ENCODE results near the gene FBXL14.

DNA sequence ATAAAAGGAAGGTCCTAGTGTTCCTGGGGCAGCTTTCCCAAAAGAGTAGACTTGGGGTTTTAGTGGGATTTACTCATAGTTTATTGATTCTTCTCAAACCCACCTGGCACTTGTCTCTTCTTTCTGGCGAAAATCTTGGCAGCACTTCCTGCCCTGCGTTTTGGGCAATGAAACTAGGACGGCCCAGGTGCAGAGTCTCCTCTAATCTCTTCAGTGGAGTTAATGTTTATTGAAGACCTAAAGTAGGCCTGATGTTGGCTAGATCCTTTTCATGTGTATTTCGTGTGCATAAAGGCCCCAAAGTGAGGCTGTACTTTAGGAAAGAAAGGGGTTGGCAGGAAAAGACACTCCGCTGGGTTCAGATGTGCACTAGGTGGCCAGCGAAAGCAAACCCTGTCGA is 39.8 kb upstream of the FBXL14 start:
- TF ChIP-seq SMC3 (conservative IDR thresholded peaks at IDR 0.05; ENCODE audit: poor library complexity), result no peak
- TF ChIP-seq, protein P1, sequence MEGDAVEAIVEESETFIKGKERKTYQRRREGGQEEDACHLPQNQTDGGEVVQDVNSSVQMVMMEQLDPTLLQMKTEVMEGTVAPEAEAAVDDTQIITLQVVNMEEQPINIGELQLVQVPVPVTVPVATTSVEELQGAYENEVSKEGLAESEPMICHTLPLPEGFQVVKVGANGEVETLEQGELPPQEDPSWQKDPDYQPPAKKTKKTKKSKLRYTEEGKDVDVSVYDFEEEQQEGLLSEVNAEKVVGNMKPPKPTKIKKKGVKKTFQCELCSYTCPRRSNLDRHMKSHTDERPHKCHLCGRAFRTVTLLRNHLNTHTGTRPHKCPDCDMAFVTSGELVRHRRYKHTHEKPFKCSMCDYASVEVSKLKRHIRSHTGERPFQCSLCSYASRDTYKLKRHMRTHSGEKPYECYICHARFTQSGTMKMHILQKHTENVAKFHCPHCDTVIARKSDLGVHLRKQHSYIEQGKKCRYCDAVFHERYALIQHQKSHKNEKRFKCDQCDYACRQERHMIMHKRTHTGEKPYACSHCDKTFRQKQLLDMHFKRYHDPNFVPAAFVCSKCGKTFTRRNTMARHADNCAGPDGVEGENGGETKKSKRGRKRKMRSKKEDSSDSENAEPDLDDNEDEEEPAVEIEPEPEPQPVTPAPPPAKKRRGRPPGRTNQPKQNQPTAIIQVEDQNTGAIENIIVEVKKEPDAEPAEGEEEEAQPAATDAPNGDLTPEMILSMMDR (IDR thresholded peaks at IDR 0.05; ENCODE audit: poor library complexity, severe bottlenecking), result no peak
- TF ChIP-seq, protein P2, sequence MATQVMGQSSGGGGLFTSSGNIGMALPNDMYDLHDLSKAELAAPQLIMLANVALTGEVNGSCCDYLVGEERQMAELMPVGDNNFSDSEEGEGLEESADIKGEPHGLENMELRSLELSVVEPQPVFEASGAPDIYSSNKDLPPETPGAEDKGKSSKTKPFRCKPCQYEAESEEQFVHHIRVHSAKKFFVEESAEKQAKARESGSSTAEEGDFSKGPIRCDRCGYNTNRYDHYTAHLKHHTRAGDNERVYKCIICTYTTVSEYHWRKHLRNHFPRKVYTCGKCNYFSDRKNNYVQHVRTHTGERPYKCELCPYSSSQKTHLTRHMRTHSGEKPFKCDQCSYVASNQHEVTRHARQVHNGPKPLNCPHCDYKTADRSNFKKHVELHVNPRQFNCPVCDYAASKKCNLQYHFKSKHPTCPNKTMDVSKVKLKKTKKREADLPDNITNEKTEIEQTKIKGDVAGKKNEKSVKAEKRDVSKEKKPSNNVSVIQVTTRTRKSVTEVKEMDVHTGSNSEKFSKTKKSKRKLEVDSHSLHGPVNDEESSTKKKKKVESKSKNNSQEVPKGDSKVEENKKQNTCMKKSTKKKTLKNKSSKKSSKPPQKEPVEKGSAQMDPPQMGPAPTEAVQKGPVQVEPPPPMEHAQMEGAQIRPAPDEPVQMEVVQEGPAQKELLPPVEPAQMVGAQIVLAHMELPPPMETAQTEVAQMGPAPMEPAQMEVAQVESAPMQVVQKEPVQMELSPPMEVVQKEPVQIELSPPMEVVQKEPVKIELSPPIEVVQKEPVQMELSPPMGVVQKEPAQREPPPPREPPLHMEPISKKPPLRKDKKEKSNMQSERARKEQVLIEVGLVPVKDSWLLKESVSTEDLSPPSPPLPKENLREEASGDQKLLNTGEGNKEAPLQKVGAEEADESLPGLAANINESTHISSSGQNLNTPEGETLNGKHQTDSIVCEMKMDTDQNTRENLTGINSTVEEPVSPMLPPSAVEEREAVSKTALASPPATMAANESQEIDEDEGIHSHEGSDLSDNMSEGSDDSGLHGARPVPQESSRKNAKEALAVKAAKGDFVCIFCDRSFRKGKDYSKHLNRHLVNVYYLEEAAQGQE (IDR thresholded peaks at IDR 0.05; ENCODE audit: borderline replicate concordance), result no peak
- TF ChIP-seq POLR2AphosphoS5 (IDR thresholded peaks at IDR 0.05), result no peak
